ENCODE results near the gene KIAA1217.

DNA sequence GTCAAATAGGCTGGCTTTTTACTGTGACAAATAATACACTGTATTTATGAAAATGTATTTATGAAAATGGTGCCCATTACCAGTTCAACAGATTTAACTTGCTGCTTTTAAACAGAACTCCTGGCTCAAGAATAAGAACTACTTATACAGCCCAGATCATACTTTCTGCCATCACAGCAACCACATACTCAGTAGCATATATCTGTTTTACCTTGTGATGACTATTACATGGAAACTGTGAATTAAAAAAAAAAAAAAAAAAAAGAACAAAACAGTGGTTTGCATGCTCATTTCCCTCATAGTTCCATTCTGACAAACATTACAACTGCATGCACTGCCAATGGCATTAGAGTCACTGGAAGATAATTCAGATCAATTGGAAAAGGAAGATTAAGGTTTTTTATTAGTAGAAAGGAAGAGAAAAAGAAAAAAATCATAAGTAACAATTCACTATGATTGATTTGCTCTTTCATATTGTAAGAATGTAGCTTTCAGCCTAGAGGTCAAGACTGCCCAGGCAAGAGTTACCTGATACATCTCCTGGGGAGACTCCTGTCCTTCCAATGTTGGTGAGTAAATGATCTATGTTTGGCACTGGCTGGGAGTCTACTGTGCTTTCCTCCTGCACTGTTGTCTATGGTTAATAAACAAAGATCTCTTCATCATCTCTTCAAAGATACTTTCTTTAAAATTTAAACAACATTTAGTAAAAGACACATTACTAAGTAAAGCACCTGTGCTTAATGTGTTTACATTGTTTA, 381.9 kb downstream of the KIAA1217 start:
- TF ChIP-seq, protein P1, sequence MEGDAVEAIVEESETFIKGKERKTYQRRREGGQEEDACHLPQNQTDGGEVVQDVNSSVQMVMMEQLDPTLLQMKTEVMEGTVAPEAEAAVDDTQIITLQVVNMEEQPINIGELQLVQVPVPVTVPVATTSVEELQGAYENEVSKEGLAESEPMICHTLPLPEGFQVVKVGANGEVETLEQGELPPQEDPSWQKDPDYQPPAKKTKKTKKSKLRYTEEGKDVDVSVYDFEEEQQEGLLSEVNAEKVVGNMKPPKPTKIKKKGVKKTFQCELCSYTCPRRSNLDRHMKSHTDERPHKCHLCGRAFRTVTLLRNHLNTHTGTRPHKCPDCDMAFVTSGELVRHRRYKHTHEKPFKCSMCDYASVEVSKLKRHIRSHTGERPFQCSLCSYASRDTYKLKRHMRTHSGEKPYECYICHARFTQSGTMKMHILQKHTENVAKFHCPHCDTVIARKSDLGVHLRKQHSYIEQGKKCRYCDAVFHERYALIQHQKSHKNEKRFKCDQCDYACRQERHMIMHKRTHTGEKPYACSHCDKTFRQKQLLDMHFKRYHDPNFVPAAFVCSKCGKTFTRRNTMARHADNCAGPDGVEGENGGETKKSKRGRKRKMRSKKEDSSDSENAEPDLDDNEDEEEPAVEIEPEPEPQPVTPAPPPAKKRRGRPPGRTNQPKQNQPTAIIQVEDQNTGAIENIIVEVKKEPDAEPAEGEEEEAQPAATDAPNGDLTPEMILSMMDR (IDR thresholded peaks at IDR 0.05), result no peak
- TF ChIP-seq POLR2A (IDR thresholded peaks at IDR 0.05), result no peak
